Tibial nerve (tissue), 4 donors: ENCODE results near the gene ANKUB1.

Source experiments
- EP300 ChIP-seq, 2 donors: sonication (generic); formaldehyde crosslinking; IDR thresholded peaks; one replicate each; pipeline ENCODE4 v1.6.1; 2017; ENCODE audit warnings: antibody characterized with exemption in 2 of 2, mild to moderate bottlenecking in 1 of 2
- POLR2A ChIP-seq, 2 donors: fragments of 450-650 bp; IDR thresholded peaks; one replicate each; pipeline ENCODE4 v1.6.1; 2017; ENCODE audit warnings: antibody characterized with exemption in 2 of 2, mild to moderate bottlenecking in 2 of 2, moderate library complexity in 2 of 2
- TF ChIP-seq, protein P1 (sequence below), 5 experiments: fragments of 200-600 bp in 3 of 5; fragments of 450-650 bp in 2 of 5; sonication (generic) in 3 of 5; IDR thresholded peaks; one replicate each; pipeline ENCODE4 v1.5.1; 2016 to 2019; ENCODE audit warnings: antibody characterized with exemption in 5 of 5, mild to moderate bottlenecking in 3 of 5, moderate library complexity in 2 of 5

DNA sequence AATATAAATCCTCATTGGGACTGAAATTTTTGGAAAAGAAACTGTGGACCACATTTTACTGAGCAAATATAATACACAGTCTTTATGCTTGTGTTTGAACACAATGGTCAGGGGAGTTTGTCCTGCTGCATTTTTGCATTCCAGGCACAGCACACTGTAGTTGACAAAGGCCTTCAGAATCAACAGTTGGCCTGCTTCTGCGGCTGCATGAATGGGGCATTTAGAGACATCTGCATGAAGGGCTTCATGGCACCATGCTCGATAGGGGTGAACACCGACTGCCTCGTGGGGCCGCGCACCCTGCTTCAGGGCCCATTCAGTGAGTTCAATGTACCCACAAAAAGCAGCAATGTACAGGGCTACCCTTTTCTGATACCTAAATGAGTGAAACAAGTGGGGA lies 24.6 kb downstream of the ANKUB1 start:
- TF ChIP-seq, protein P1, sequence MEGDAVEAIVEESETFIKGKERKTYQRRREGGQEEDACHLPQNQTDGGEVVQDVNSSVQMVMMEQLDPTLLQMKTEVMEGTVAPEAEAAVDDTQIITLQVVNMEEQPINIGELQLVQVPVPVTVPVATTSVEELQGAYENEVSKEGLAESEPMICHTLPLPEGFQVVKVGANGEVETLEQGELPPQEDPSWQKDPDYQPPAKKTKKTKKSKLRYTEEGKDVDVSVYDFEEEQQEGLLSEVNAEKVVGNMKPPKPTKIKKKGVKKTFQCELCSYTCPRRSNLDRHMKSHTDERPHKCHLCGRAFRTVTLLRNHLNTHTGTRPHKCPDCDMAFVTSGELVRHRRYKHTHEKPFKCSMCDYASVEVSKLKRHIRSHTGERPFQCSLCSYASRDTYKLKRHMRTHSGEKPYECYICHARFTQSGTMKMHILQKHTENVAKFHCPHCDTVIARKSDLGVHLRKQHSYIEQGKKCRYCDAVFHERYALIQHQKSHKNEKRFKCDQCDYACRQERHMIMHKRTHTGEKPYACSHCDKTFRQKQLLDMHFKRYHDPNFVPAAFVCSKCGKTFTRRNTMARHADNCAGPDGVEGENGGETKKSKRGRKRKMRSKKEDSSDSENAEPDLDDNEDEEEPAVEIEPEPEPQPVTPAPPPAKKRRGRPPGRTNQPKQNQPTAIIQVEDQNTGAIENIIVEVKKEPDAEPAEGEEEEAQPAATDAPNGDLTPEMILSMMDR (IDR thresholded peaks at IDR 0.05) = no peak
- TF ChIP-seq POLR2A (IDR thresholded peaks at IDR 0.05) (no peak), EP300 (IDR thresholded peaks at IDR 0.05) (no peak)
